ENCODE data around the gene TRPC4AP. TPM values are rescaled to one million over a fixed set of nuclear protein-coding genes. Genes with fewer than 3 reads are reported as not detected.

The TRPC4AP gene
- total RNA-seq, 1 donor from 2014 or later = 30.3 TPM

GRCh38 chr20:34956041-34956458 is 136.6 kb downstream of the TRPC4AP start:
- DNase-seq (ENCODE audit: low read depth) (no peak), FAIRE-seq (no peak)
- peak overlapping the region; percentile 82 for H3K4me3 ChIP-seq (ENCODE audit: low read depth, low read length)
- TF ChIP-seq, protein P1, sequence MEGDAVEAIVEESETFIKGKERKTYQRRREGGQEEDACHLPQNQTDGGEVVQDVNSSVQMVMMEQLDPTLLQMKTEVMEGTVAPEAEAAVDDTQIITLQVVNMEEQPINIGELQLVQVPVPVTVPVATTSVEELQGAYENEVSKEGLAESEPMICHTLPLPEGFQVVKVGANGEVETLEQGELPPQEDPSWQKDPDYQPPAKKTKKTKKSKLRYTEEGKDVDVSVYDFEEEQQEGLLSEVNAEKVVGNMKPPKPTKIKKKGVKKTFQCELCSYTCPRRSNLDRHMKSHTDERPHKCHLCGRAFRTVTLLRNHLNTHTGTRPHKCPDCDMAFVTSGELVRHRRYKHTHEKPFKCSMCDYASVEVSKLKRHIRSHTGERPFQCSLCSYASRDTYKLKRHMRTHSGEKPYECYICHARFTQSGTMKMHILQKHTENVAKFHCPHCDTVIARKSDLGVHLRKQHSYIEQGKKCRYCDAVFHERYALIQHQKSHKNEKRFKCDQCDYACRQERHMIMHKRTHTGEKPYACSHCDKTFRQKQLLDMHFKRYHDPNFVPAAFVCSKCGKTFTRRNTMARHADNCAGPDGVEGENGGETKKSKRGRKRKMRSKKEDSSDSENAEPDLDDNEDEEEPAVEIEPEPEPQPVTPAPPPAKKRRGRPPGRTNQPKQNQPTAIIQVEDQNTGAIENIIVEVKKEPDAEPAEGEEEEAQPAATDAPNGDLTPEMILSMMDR (IDR thresholded peaks at IDR 0.05; ENCODE audit: insufficient read depth, low read length, severe bottlenecking) = no peak
- peaks cover 7% of the 10 kb centered on the region for H3K36me3 ChIP-seq (ENCODE audit: control insufficient read depth, insufficient read depth, low read length)
- no peaks in the 10 kb centered on the region for H3K27me3 ChIP-seq (ENCODE audit: control insufficient read depth, insufficient read depth, low read length)

DNA sequence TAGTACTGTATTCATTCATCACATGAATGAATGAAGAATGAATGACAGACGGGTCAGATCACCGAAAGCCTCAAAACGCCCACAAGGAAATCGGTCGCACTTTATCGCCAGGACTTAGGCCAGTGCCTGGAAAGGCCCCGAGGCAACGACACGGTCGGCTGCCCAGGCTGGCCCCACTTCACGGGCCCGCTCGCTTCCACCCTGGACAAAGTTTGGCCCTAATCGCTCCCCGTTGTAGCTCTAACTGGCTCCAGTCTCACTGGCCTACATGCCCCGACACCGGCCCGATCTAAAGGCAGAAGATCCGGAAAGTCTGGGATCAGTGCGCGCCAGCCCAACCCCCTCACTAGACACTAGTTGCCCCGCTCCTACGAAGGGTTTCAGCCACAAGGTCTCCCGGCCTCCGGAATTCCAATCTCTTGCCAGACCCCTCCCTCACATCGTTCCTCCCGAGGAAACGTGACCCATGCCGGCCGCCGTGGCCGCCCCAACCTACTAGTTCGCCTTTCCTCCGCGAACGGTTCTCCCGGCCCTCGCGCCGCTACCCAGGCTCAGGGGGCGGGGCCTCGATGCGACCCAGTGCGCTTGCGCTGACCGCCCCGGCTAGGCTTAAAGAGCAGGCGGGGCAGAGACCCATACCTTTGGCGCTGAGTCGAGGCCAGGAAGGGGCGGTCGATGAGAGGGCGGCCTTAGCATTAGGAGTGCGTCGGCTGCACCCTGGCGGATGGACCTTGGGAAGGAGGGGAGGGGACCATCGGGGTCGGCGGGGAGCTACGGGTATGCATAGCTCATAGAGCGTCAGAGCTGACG is 137.2 kb downstream of the TRPC4AP start, which contains the start of the genes GSS and MYH7B:
GSS (minus strand) TSS at position 576 of the 810 bp plus-strand sequence. CDS start 3,954 bp downstream, outside the sequence.
MYH7B (plus strand) TSS at position 638 of the 810 bp plus-strand sequence. CDS start 22,138 bp downstream, outside the sequence.
- no peaks in the 10 kb centered on the region for H3K27me3 ChIP-seq (ENCODE audit: control insufficient read depth, insufficient read depth, low read length)
- DNase-seq (ENCODE audit: low read depth) = peak; percentile 87
- TF ChIP-seq, protein P1 (IDR thresholded peaks at IDR 0.05; ENCODE audit: insufficient read depth, low read length, severe bottlenecking) = peak; percentile 55
- peak within 1 kb of the TSS; percentile 82 for H3K4me3 ChIP-seq (ENCODE audit: low read depth, low read length)
- no peak for FAIRE-seq
- peaks cover 7% of the 10 kb centered on the region for H3K36me3 ChIP-seq (ENCODE audit: control insufficient read depth, insufficient read depth, low read length)

DNA sequence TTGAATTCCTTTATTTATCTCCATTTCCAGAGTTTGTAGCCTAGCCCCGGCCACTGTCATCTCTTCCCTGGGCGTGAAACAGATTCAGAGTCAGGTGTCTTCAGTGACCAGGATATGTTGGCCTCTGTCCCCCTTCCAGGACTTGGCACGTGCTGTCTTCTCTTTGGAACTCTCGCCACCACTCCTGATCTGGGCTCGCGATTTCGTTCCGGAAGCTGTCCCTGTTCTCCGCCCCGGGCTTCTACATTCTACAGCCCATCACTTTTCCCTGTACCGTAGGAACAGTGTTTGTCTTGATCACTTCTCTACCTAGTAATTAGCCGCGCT is 137.7 kb downstream of the TRPC4AP start:
- H3K27me3 ChIP-seq (ENCODE audit: control insufficient read depth, insufficient read depth, low read length) = no peaks in the 10 kb centered on the region
- no peak for DNase-seq (ENCODE audit: low read depth)
- TF ChIP-seq, protein P1 (IDR thresholded peaks at IDR 0.05; ENCODE audit: insufficient read depth, low read length, severe bottlenecking) = no peak
- H3K4me3 ChIP-seq (ENCODE audit: low read depth, low read length) = peak overlapping the region; percentile 82
- no peak for FAIRE-seq
- peaks cover 7% of the 10 kb centered on the region for H3K36me3 ChIP-seq (ENCODE audit: control insufficient read depth, insufficient read depth, low read length)

DNA sequence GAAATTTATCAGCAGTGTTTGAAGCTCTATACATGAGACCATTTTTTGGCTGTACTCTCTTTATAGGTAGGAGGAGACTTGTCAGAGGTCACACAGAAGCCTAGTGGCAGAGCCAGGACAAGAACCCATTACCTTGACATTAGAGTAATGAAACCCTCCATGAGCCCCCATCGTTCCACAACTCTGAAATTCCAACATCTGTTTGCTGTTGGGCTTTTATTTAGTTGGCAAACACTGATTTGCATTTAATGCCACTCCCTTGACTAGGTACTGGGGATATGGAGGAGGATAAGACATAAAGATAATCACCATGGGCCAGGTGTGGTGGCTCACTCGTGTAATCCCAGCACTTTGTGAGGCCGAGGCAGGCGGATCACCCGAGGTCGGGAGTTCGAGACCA is 138.6 kb downstream of the TRPC4AP start:
- TF ChIP-seq, protein P1 (IDR thresholded peaks at IDR 0.05; ENCODE audit: insufficient read depth, low read length, severe bottlenecking) = no peak
- H3K4me3 ChIP-seq (ENCODE audit: low read depth, low read length) = no peak overlapping the region
- DNase-seq (ENCODE audit: low read depth) (no peak), FAIRE-seq (no peak)
- no peaks in the 10 kb centered on the region for H3K27me3 ChIP-seq (ENCODE audit: control insufficient read depth, insufficient read depth, low read length)
- H3K36me3 ChIP-seq (ENCODE audit: control insufficient read depth, insufficient read depth, low read length) = peaks cover 7% of the 10 kb centered on the region

DNA sequence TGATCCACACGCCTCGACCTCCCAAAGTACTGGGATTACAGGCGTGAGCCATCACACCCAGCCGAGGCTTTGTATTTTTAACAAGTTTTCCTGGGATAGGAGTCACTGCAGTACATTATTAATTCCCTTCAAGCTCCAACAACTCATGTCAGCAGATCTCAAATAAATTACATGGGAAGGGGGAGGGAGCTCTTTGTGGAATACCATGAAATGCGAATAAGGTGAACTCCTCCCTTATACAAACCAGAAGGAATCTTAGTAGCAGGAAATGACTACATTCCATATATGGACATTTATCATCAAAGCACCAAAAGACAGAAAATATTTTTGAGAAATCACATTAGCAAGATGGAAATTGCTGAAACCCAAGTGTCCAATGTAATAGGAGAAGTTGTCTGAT is 139.9 kb downstream of the TRPC4AP start:
- peaks cover 7% of the 10 kb centered on the region for H3K36me3 ChIP-seq (ENCODE audit: control insufficient read depth, insufficient read depth, low read length)
- no peaks in the 10 kb centered on the region for H3K27me3 ChIP-seq (ENCODE audit: control insufficient read depth, insufficient read depth, low read length)
- DNase-seq (ENCODE audit: low read depth) (no peak), FAIRE-seq (no peak)
- H3K4me3 ChIP-seq (ENCODE audit: low read depth, low read length) = no peak overlapping the region
- TF ChIP-seq, protein P1 (IDR thresholded peaks at IDR 0.05; ENCODE audit: insufficient read depth, low read length, severe bottlenecking) = no peak

Other genes starting within 250 kb of the TRPC4AP start
- 1.6 and 2.0 TPM in 2 replicates for gene GGT7, start 220.0 kb downstream of the TRPC4AP start, total RNA-seq
- gene ACSS2, start 216.2 kb downstream of the TRPC4AP start, total RNA-seq = 29.7 and 45.1 TPM in 2 replicates
- 105 and 192 TPM in 2 replicates for gene GSS, start 137.0 kb downstream of the TRPC4AP start, total RNA-seq
- gene MYH7B, start 136.9 kb downstream of the TRPC4AP start, total RNA-seq = under 0.01 TPM in 2 replicates
- 36.3 and 63.0 TPM in 2 replicates for gene EDEM2, start 54.5 kb upstream of the TRPC4AP start, total RNA-seq
- 61.3 and 127 TPM in 2 replicates for gene PROCR, start 79.3 kb upstream of the TRPC4AP start, total RNA-seq
- under 0.01 TPM in 1 of 2 replicates, not detected in the other for gene MMP24, start 133.9 kb upstream of the TRPC4AP start, total RNA-seq
- gene MMP24OS, start 185.3 kb upstream of the TRPC4AP start, total RNA-seq = 5.0 and 6.9 TPM in 2 replicates
- 226 and 370 TPM in 2 replicates for gene EIF6, start 192.0 kb upstream of the TRPC4AP start, total RNA-seq
- gene FAM83C, start 199.6 kb upstream of the TRPC4AP start, total RNA-seq = 0.26 and 0.64 TPM in 2 replicates